ENCODE data around the gene ADAMTS13.

The ADAMTS13 gene

DNA sequence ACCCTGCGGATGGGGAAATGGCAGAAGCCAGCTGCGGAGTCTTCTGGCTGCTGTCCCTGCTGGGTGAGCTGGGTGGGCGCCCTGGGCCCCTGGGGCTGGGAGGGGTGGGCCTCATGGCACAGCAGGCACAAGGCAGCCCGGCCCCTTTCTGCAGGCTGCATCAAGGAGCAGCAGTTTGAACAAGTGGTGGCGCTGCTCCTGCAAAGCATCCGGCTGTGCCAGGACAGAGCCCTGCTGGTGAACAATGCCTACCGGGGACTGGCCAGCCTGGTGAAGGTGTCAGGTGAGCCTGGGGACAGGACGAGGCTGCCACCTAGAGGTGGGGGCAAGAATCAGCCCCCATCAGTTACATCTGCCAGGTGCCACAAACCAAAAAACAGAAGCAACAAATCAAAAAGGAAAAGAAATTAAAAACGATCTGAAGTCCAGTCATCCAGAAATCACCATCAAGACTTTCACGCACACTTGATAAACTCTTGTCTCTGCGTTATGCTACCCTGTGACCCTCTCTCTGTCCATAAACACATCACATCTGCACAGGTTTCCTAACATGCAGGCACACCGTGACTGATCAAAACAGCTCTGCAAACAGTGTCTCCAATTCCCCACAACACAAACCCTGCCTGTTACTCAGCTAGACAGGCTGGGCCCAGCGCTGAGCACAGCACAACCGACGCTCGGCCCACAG lies 18.3 kb upstream of the ADAMTS13 start:
- H3K36me3 ChIP-seq (ENCODE audit: insufficient read depth, low read length), result peaks cover 10% of the 10 kb centered on the region; the same call in 1 of the 2 replicates
- H3K9me3 ChIP-seq (ENCODE audit: control insufficient read depth, insufficient read depth, low read length), result no peaks in the 10 kb centered on the region
- no peaks in the 10 kb centered on the region for H3K4me1 ChIP-seq (ENCODE audit: insufficient read depth, low read length)
- no peak overlapping the region for H3K9ac ChIP-seq (ENCODE audit: low read depth, low read length)

DNA sequence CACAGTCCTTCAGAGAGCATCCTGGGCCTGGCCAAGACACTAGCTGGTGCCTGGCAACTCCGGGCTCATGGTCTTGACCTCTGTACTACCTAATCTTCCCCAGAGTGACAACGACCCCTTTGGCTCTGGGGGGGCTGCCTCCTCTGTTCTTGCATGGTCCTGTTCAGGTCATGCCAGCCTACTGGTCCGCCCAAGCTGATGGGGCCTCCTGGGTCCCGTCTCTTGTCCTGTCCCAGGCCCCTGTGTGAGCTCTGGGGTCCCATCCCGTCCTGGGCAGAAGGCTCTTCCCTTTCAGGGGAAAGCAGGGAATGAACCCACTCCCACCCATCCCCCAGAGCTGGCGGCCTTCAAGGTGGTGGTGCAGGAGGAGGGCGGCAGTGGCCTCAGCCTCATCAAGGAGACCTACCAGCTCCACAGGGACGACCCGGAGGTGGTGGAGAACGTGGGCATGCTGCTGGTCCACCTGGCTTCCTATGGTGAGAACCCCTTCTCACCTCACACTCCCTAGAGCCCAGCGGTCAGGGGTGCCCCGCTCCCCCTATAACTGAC lies 17.6 kb upstream of the ADAMTS13 start:
- peaks cover 10% of the 10 kb centered on the region; the same call in 1 of the 2 replicates for H3K36me3 ChIP-seq (ENCODE audit: insufficient read depth, low read length)
- H3K9ac ChIP-seq (ENCODE audit: low read depth, low read length), result no peak overlapping the region
- H3K9me3 ChIP-seq (ENCODE audit: control insufficient read depth, insufficient read depth, low read length), result no peaks in the 10 kb centered on the region
- H3K4me1 ChIP-seq (ENCODE audit: insufficient read depth, low read length), result no peaks in the 10 kb centered on the region

DNA sequence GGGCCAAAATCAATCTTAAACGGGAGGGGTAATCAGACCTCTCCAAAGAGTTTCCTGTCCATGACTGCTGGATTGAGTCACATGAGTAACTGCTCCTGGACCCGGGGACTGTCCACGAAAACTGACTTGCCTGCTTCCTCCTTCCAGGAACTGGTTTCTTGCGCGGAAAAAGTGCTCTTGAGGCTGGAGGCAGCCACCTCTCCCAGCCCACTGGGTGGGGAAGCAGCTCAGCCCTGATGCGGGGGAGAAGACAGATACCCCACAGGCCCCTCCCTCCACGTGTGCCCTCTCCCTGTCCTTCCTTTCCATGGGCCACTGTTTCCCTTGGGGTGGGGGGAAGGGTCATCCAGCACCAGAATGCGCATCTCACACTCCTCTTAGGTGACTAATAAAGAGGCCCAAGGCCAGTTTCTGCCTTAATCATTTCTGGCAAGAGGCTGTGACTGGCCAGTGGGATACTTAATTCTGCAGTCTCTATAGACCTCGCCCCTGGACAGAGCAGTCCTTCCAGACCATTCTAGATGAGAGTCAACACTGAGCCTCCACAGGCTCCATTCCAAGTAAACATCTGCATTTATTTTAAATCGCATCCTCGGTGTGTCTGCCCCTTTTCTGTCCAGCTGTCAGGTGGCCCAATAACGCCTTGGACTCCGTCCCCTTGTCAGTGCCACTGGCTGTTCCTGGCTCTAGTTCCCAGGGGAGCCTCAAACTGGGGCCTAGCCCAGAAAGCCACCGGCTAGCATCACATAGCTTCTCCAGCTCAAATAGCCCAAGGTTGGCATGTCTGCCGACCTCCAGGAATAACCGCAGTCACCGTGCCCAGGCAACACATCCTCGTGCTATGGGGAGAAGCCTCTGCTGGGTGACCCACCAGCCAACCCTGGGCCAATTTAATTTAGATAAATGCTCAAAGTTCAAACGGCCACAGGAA lies 16.4 kb upstream of the ADAMTS13 start:
- Histone ChIP-seq H3K9ac (ENCODE audit: low read depth, low read length) (no peak overlapping the region), H3K9me3 (ENCODE audit: control insufficient read depth, insufficient read depth, low read length) (no peaks in the 10 kb centered on the region), H3K4me1 (ENCODE audit: insufficient read depth, low read length) (no peaks in the 10 kb centered on the region), H3K36me3 (ENCODE audit: insufficient read depth, low read length) (peaks cover 19% of the 10 kb centered on the region; the same call in 1 of the 2 replicates)

DNA sequence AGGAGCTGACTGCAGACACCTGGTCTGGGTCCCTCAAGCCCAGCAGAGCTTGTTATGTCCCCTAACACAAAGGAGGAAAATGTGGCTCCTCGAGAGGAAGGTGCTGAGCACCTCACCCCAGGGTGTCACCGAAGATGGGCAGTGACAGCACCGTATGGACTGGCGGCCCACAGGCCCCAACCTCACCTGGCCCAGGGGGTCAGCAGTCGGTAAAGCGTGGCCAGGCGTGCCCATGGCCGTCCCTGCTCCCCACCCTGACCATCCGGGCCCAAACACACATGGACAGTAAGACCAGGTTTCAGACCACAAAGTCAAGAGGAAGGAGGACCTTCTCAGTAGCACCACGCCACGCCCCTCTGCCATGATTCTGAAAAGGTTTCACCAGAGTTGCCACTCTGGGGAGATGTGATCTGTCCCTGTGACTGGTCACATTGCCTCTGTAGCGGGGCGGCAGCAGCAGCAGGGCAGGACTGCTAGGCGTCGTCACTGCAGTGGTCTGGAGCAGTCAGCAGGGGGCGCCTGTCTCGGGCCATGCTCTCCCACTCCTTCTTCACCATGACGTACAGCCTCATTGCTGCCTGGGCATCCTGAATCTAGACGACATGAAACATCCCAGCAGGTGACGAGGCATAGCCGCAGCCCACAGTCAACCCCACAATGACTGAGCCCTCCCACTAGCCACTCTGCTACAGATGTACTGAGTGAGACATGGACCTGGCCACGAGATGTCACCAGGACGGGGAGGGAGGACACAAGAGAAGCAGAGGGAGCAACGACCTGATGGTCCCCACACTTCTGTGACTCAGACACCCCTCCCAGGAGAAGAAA lies 15.5 kb upstream of the ADAMTS13 start:
- H3K4me1 ChIP-seq (ENCODE audit: insufficient read depth, low read length), result no peaks in the 10 kb centered on the region
- peaks cover 20% of the 10 kb centered on the region; the same call in 1 of the 2 replicates for H3K36me3 ChIP-seq (ENCODE audit: insufficient read depth, low read length)
- H3K9ac ChIP-seq (ENCODE audit: low read depth, low read length), result no peak overlapping the region
- no peaks in the 10 kb centered on the region for H3K9me3 ChIP-seq (ENCODE audit: control insufficient read depth, insufficient read depth, low read length)

DNA sequence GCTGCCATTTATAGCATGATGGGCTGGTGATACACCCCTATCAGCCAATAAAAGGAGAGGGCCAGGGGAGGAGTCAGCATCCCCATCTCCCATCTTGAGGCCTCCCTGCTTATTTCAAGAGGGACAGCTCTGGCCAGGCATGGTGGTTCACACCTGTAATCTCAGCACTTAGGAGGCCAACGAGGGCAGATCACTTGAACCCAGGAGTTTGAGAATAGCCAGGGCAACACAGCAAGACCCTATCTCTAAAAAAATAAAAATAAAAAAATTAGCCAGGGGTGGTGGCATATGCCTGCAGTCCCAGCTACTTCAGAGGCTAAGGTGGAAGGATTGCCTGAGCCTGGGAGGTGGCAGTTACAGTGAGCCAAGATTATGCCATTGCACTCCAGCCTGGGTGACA lies 14.1 kb upstream of the ADAMTS13 start:
- Histone ChIP-seq H3K9me3 (ENCODE audit: control insufficient read depth, insufficient read depth, low read length) (no peaks in the 10 kb centered on the region), H3K4me1 (ENCODE audit: insufficient read depth, low read length) (no peaks in the 10 kb centered on the region), H3K36me3 (ENCODE audit: insufficient read depth, low read length) (peaks cover 20% of the 10 kb centered on the region; the same call in 1 of the 2 replicates), H3K9ac (ENCODE audit: low read depth, low read length) (no peak overlapping the region)

DNA sequence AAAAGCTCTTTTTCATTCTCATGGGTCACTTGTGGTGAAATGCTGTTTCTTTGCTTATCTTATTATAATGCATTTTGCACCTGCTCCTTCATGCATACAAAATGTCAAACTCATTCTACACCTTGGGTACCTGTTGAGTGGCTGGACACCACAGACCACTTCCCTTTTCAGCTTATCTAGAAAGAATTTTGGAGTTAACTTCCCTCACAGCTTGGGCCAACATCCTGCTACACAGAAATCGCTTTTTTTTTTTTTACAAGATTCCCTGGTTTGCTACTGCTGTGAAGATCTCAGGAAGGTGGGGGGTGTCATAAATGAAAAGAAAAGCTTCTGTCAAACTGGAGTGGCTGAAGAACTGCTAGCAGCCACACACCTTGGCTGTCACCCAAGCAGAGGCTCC lies 7.0 kb upstream of the ADAMTS13 start:
- Histone ChIP-seq H3K9ac (ENCODE audit: low read depth, low read length) (no peak overlapping the region), H3K9me3 (ENCODE audit: control insufficient read depth, insufficient read depth, low read length) (no peaks in the 10 kb centered on the region), H3K4me1 (ENCODE audit: insufficient read depth, low read length) (peaks cover 5% of the 10 kb centered on the region), H3K36me3 (ENCODE audit: insufficient read depth, low read length) (peaks cover 22% of the 10 kb centered on the region)

DNA sequence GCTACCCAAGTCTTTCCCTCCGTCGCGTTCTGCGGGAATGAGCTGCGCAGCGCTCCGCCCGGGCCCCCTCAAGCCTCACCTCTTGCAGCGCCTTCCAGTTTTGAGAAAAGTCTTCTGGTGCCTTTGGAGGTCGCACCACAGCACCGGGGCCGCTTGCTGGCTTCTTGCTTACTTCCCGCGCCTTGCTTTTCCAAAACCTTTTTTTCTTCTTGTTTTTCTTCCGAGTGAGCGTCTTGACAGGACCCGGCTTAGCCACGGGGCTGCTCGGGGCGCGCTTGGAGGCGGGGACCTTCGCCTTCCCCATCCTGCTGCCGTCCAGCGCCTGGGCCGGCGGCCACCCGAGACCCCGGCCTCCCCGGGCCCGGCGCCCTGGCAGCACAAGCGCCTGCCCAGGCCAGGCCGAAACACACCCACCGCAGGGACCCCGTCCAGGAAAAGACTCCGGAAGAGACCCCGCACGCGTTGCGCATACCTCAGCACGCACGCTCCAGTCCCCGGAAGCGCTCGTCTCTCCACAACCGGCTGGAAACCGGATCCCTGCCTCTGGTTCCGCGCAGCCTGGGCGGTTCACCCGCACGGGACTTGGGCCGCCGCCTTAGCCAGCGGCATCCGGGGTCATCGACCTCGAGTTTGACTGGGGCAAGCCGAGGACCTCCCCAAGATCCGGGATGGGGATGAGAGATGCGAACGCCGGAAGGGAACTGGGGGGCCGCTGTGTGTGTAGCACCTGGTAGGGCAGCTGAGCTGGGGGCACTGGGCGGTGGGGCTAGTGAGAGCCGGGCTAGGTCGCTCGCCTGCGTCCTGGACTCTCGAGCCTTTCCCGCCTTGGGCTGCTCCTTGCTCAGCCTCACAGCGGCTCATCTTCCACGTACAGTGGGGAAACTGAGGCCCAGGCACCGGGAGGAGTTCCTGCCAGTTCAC lies 4.4 kb upstream of the ADAMTS13 start, which contains the start of gene REXO4:
TSS of gene REXO4 (minus strand) at position 470 of the 921 bp plus-strand sequence. CDS start at position 304, 166 bp downstream.
- H3K4me1 ChIP-seq (ENCODE audit: insufficient read depth, low read length), result peaks cover 15% of the 10 kb centered on the region

DNA sequence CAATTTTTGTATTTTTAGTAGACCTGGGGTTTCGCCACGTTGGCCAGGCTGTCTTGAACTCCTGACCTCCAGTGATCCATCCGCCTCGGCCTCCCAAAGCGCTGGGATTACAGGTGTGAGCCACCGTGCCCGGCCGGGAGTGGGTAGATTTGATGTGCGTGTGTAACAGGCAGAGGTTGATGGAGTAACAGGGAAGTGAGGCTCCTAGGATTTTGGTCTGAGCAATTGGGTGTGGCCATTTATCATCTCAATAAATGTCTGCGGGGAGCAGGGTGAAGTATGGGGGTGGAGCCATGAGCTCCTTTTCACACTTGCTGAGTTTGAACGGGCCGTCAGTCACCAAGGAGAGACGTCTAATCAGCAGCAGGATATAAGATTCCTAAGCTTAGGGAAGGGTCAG lies 3.2 kb upstream of the ADAMTS13 start:
- Histone ChIP-seq H3K4me1 (ENCODE audit: insufficient read depth, low read length) (peaks cover 15% of the 10 kb centered on the region), H3K36me3 (ENCODE audit: insufficient read depth, low read length) (peaks cover 9% of the 10 kb centered on the region; the same call in 1 of the 2 replicates), H3K9me3 (ENCODE audit: control insufficient read depth, insufficient read depth, low read length) (no peaks in the 10 kb centered on the region), H3K9ac (ENCODE audit: low read depth, low read length) (peak overlapping the region; percentile 83; the same call in 1 of the 2 replicates)

More for the DNA sequence above, 4.4 kb upstream of the ADAMTS13 start, which contains the start of gene REXO4:
- peaks cover 16% of the 10 kb centered on the region for H3K36me3 ChIP-seq (ENCODE audit: insufficient read depth, low read length)
- H3K9me3 ChIP-seq (ENCODE audit: control insufficient read depth, insufficient read depth, low read length), result no peaks in the 10 kb centered on the region
- H3K9ac ChIP-seq (ENCODE audit: low read depth, low read length), result peak within 1 kb of the TSS; percentile 83

DNA sequence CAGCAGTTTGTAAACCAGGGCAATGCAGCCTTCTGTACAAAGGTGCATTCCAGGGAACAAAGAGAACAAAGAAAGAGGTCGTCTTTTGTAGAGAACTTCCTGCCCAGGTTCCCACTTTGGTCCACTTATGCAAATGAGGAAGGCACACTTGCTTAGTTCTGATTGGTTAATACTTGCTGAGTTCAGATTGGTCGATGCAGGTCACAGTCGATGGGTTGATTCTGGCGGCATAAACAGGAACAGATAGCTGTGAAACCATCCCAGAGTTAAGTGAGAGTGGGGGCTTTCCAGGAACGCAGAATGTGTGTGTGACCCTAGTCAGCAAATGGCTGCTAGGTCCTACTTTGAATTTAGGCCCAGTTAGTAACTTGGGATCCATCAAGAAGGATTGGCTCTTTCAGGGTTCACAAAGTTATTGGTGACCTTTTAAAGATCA lies 1.8 kb upstream of the ADAMTS13 start:
- H3K9me3 ChIP-seq (ENCODE audit: control insufficient read depth, insufficient read depth, low read length), result no peaks in the 10 kb centered on the region
- H3K9ac ChIP-seq (ENCODE audit: low read depth, low read length), result no peak overlapping the region
- H3K4me1 ChIP-seq (ENCODE audit: insufficient read depth, low read length), result peaks cover 15% of the 10 kb centered on the region
- peaks cover 3% of the 10 kb centered on the region; the same call in 1 of the 2 replicates for H3K36me3 ChIP-seq (ENCODE audit: insufficient read depth, low read length)

DNA sequence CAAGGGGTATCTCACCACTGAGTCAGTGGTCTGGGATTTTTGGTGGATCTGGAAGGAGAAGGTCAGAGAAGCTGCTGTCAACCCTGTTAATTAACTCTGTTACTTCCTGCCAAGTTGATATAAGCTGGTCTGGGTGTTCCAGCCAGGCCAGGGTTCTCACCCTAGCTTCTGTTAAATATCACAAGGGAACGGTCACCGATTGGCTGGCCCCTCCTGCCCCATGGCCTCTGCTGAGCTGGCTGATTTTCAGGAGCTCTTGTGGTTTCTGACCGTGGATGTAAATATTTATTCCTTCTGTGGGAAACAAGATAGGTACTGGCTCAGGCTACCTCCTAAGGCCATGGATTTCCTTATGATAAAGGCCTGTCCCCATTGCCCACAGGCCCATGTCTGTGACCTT lies 1.0 kb downstream of the ADAMTS13 start:
- Histone ChIP-seq H3K9ac (ENCODE audit: low read depth, low read length) (no peak overlapping the region), H3K36me3 (ENCODE audit: insufficient read depth, low read length) (no peaks in the 10 kb centered on the region), H3K4me1 (ENCODE audit: insufficient read depth, low read length) (peaks cover 18% of the 10 kb centered on the region; the same call in 1 of the 2 replicates), H3K9me3 (ENCODE audit: control insufficient read depth, insufficient read depth, low read length) (no peaks in the 10 kb centered on the region)

DNA sequence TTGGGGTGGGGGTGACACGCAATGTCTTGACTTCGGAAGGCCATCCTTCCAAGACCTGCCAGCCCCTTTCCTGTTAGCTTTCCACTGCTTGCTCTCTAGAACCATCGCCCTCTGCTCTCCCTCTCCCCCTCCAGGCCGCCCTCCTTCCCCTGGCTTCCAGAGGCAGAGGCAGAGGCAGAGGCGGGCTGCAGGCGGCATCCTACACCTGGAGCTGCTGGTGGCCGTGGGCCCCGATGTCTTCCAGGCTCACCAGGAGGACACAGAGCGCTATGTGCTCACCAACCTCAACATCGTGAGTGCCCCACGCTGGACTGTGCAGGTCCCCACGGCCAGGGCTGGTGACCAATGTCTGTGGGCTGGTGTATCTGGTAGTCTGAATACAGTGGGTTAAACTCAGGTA lies 2.0 kb downstream of the ADAMTS13 start:
- Histone ChIP-seq H3K9me3 (ENCODE audit: control insufficient read depth, insufficient read depth, low read length) (no peaks in the 10 kb centered on the region), H3K9ac (ENCODE audit: low read depth, low read length) (no peak overlapping the region), H3K36me3 (ENCODE audit: insufficient read depth, low read length) (no peaks in the 10 kb centered on the region), H3K4me1 (ENCODE audit: insufficient read depth, low read length) (peaks cover 17% of the 10 kb centered on the region; the same call in 1 of the 2 replicates)

DNA sequence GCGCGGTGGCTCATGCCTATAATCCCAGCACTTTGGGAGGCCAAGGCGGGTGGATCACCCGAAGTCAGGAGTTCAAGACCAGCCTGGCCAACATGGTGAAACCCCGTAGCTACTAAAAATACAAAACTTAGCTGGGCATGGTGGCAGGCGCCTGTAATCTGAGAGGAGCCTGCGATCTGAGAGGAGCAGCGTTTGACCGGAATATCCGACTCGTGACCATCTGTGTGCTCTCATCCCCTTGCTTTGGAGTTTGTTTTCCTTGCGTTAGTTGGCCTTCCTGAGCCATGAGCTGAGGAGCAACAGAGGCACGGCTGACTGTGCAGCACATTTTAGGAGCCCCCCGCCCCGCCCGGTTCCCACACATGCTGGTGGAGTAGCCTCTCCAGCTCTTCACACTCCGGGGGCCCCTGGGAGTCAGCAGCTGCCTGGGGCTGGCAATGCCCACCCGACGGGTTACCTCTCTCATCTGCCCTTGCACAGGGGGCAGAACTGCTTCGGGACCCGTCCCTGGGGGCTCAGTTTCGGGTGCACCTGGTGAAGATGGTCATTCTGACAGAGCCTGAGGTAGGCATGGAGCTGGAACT lies 3.0 kb downstream of the ADAMTS13 start:
- Histone ChIP-seq H3K4me1 (ENCODE audit: insufficient read depth, low read length) (peaks cover 13% of the 10 kb centered on the region; the same call in 1 of the 2 replicates), H3K9ac (ENCODE audit: low read depth, low read length) (no peak overlapping the region)

More for the DNA sequence above, 3.0 kb downstream of the ADAMTS13 start:
- Histone ChIP-seq H3K36me3 (ENCODE audit: insufficient read depth, low read length) (no peaks in the 10 kb centered on the region), H3K9me3 (ENCODE audit: control insufficient read depth, insufficient read depth, low read length) (no peaks in the 10 kb centered on the region)
